CD14-positive monocyte (primary cell): ENCODE results near the gene CDC37L1. TPM values are rescaled to one million over a fixed set of nuclear protein-coding genes. Genes with fewer than 3 reads are reported as not detected.

ENCODE experiments used
- DNase-seq, 3 donors: peaks; one replicate each; pipeline ENCODE4 v3.0.0-alpha.2; 2011 to 2022
- H2AFZ ChIP-seq: 2 replicates; pipeline ENCODE4 v1.6.0; 2012; ENCODE audit warnings: mild to moderate bottlenecking, low read depth, low read length, inconsistent platforms; ENCODE audit not compliant: insufficient read depth, poor library complexity, severe bottlenecking
- H3K27ac ChIP-seq, 2 donors: 1 replicate in 1 of 2; 2 replicates in 1 of 2; pipeline ENCODE4 v1.5.1; 2012 to 2013; ENCODE audit warnings: low read length in 2 of 2, control low read depth in 1 of 2, inconsistent platforms in 1 of 2, low read depth in 1 of 2, mild to moderate bottlenecking in 1 of 2
- H3K27me3 ChIP-seq, 2 donors: one replicate each; pipeline versions ENCODE4 v1.6.0 to v1.6.1; 2011 to 2013; ENCODE audit warnings: low read length in 2 of 2; ENCODE audit not compliant: control insufficient read depth in 2 of 2, insufficient read depth in 2 of 2
- H3K36me3 ChIP-seq, 2 donors: replicated peaks in 1 of 2; 1 replicate in 1 of 2; 2 replicates in 1 of 2; pipeline versions ENCODE4 v1.5.1 to v1.6.1; 2012 to 2013; ENCODE audit warnings: low read length in 2 of 2, control low read depth in 1 of 2, inconsistent platforms in 1 of 2, mild to moderate bottlenecking in 1 of 2; ENCODE audit not compliant: insufficient read depth in 2 of 2, control insufficient read depth in 1 of 2
- H3K4me1 ChIP-seq, 2 donors: 1 replicate in 1 of 2; 2 replicates in 1 of 2; pipeline versions ENCODE4 v1.5.1 to v1.6.1; 2012 to 2013; ENCODE audit warnings: low read length in 2 of 2, control low read depth in 1 of 2, inconsistent platforms in 1 of 2, mild to moderate bottlenecking in 1 of 2, moderate library complexity in 1 of 2; ENCODE audit not compliant: insufficient read depth in 2 of 2, control insufficient read depth in 1 of 2
- H3K4me2 ChIP-seq: replicated peaks from 2 replicates; pipeline ENCODE3; 2012; ENCODE audit warnings: low read length, moderate library complexity, mild to moderate bottlenecking; ENCODE audit not compliant: poor library complexity, severe bottlenecking; ENCODE audit errors: extremely low read depth
- H3K4me3 ChIP-seq, 3 experiments: fragments of 200-600 bp in 1 of 3; sonication (generic) in 1 of 3; replicated peaks in 1 of 3; 1 replicate in 2 of 3; 2 replicates in 1 of 3; pipeline ENCODE4 v1.5.1; 2011 to 2013; ENCODE audit warnings: low read length in 3 of 3, mild to moderate bottlenecking in 3 of 3, control low read depth in 2 of 3, low read depth in 2 of 3, inconsistent platforms in 1 of 3, moderate library complexity in 1 of 3
- H3K79me2 ChIP-seq: 2 replicates; pipeline ENCODE4 v1.6.0; 2012; ENCODE audit warnings: mild to moderate bottlenecking, control low read depth, inconsistent platforms, low read length, moderate library complexity; ENCODE audit not compliant: insufficient read depth
- H3K9ac ChIP-seq: 2 replicates; pipeline ENCODE4 v1.6.0; 2017; ENCODE audit warnings: low read length, mild to moderate bottlenecking; ENCODE audit not compliant: insufficient read depth, poor library complexity, severe bottlenecking
- H3K9me3 ChIP-seq, 2 donors: replicated peaks in 1 of 2; 1 replicate in 1 of 2; 2 replicates in 1 of 2; pipeline versions ENCODE4 v1.5.1 to v1.6.1; 2012 to 2013; ENCODE audit warnings: low read length in 2 of 2, control low read depth in 1 of 2; ENCODE audit not compliant: control insufficient read depth in 1 of 2, insufficient read depth in 1 of 2
- H4K20me1 ChIP-seq: 2 replicates; pipeline ENCODE4 v1.6.0; 2012; ENCODE audit warnings: mild to moderate bottlenecking, low read length, control low read depth, moderate library complexity; ENCODE audit not compliant: insufficient read depth
- H3K27ac Mint-ChIP-seq, 7 donors: one replicate each; pipeline ENCODE4 v1.8.0; 2020; ENCODE audit warnings: mild to moderate bottlenecking in 7 of 7, mixed read lengths in 7 of 7, moderate library complexity in 6 of 7, inconsistent platforms in 2 of 7
- H3K27me3 Mint-ChIP-seq, 3 donors: one replicate each; pipeline ENCODE4 v1.8.0; 2021 to 2022; ENCODE audit warnings: low read depth in 3 of 3, mild to moderate bottlenecking in 3 of 3, mixed read lengths in 3 of 3, moderate library complexity in 3 of 3, inconsistent platforms in 1 of 3
- H3K36me3 Mint-ChIP-seq, 2 donors: one replicate each; pipeline ENCODE4 v1.8.0; 2020; ENCODE audit warnings: mixed read lengths in 2 of 2, inconsistent platforms in 1 of 2, mild to moderate bottlenecking in 1 of 2
- H3K4me1 Mint-ChIP-seq: one replicate; pipeline ENCODE4 v1.8.0; 2020; ENCODE audit warnings: mild to moderate bottlenecking, mixed read lengths
- H3K4me3 Mint-ChIP-seq, 2 donors: one replicate each; pipeline ENCODE4 v1.8.0; 2020; ENCODE audit warnings: mild to moderate bottlenecking in 2 of 2, mixed read lengths in 2 of 2, moderate library complexity in 1 of 2
- H3K9me3 Mint-ChIP-seq, 7 donors: one replicate each; pipeline ENCODE4 v1.8.0; 2020 to 2022; ENCODE audit warnings: mixed read lengths in 7 of 7, mild to moderate bottlenecking in 6 of 7, moderate library complexity in 6 of 7, inconsistent platforms in 2 of 7
- CTCF ChIP-seq: fragments of 200-600 bp; IDR thresholded peaks from one replicate; pipeline ENCODE4 v1.8.0; 2022; ENCODE audit warnings: antibody characterized with exemption, mild to moderate bottlenecking
- WGBS: methylation state at CpG from one replicate; pipeline ENCODE4 v1.1.5; 2013; ENCODE audit warnings: missing lambda C conversion rate; ENCODE audit not compliant: insufficient coverage; 5-methylcytosine and 5-hydroxymethylcytosine counted together
- intact Hi-C, 2 donors: fragments of 100-400 bp; cut with micrococcal nuclease; formaldehyde crosslinking; loops; one replicate each; pipeline versions ENCODE4 v1.15.0 to v1.15.1; 2023
- polyA plus RNA-seq, 3 donors: library from polyadenylated mRNA; depleted of rRNA in 1 of 3; unstranded in 2 of 3; stranded (reverse) in 1 of 3; fragments of 300-500 nt in 2 of 3; fragments of >200 nt in 1 of 3; fragmentation: Illumina TruSeq in 2 of 3; gene quantifications; 1 replicate in 2 of 3; 2 replicates in 1 of 3; pipeline ENCODE4 v1.2.3, GENCODE V29; 2012 to 2021

The CDC37L1 gene
- polyA plus RNA-seq, 3 donors, result 2.8 to 4.4 (median 2.8) TPM

- no peak for DNase-seq
- H3K4me3 Mint-ChIP-seq, result no peak overlapping the region
- intact Hi-C loops, result no loop called here
- Histone ChIP-seq H3K27me3 (no peaks in the 10 kb centered on the region), H3K36me3 (peaks cover 15 to 24% of the 10 kb centered on the region in 2 donors), H3K9ac (no peak overlapping the region), H3K27ac (no peak overlapping the region), H2AFZ (no peak overlapping the region), H4K20me1 (no peaks in the 10 kb centered on the region), H3K9me3 (no peaks in the 10 kb centered on the region), H3K4me2 (no peak overlapping the region), H3K4me1 (no peaks in the 10 kb centered on the region), H3K79me2 (no peaks in the 10 kb centered on the region), H3K4me3 (no peak overlapping the region)
- H3K27me3 Mint-ChIP-seq, result peaks cover 0 to 1% (median 0%) of the 10 kb centered on the region in 3 donors
- WGBS, result 100% methylated on average over 1 of the region's 4 CpGs
- H3K4me1 Mint-ChIP-seq, result no peaks in the 10 kb centered on the region
- H3K27ac Mint-ChIP-seq, result peak overlapping the region in 1 of 7 donors; percentile 46
- TF ChIP-seq CTCF, result no peak
- H3K9me3 Mint-ChIP-seq, result peaks cover 0 to 1% (median 0%) of the 10 kb centered on the region in 7 donors
- peaks cover 25 to 46% of the 10 kb centered on the region in 2 donors for H3K36me3 Mint-ChIP-seq
Observed at GRCh38 chr9:4721736-4722135, 42.4 kb downstream of the CDC37L1 start.

GRCh38 chr9:4725706-4726442 lies 46.5 kb downstream of the CDC37L1 start:
- intact Hi-C loops, result no loop called here
- no peak overlapping the region for H3K4me3 ChIP-seq
- H3K4me1 Mint-ChIP-seq, result no peaks in the 10 kb centered on the region
- no peaks in the 10 kb centered on the region for H4K20me1 ChIP-seq
- peaks cover 0 to 1% (median 0%) of the 10 kb centered on the region in 3 donors for H3K27me3 Mint-ChIP-seq
- H3K9me3 Mint-ChIP-seq, result peaks cover 0 to 1% (median 0%) of the 10 kb centered on the region in 7 donors
- H3K4me1 ChIP-seq, result no peaks in the 10 kb centered on the region
- H3K4me2 ChIP-seq, result no peak overlapping the region
- no peaks in the 10 kb centered on the region for H3K27me3 ChIP-seq
- no peak overlapping the region for H2AFZ ChIP-seq
- no peaks in the 10 kb centered on the region for H3K9me3 ChIP-seq
- H3K27ac ChIP-seq, result no peak overlapping the region
- peaks cover 4% of the 10 kb centered on the region for H3K79me2 ChIP-seq
- DNase-seq, result no peak
- 93% methylated on average over 2 of the region's 7 CpGs for WGBS
- H3K4me3 Mint-ChIP-seq, result no peak overlapping the region
- no peak overlapping the region for H3K27ac Mint-ChIP-seq
- H3K36me3 Mint-ChIP-seq, result peaks cover 1 to 17% of the 10 kb centered on the region in 2 donors
- no peak overlapping the region for H3K9ac ChIP-seq
- peaks cover 0 to 3% of the 10 kb centered on the region in 2 donors for H3K36me3 ChIP-seq
- no peak for TF ChIP-seq CTCF
